Medulla oblongata (tissue), 1 donor: ENCODE results near the gene ST6GALNAC5.
"Not testable (repeated sequence)": the region's sequence is repeated elsewhere in the genome, so short reads cannot be mapped to it uniquely, and the experiment has no call there.

Source experiments
- DNase-seq: peaks from one replicate; pipeline ENCODE4 v3.0.0-alpha.2; 2015; ENCODE audit errors: extremely low spot score

ST6GALNAC5 gene

DNA sequence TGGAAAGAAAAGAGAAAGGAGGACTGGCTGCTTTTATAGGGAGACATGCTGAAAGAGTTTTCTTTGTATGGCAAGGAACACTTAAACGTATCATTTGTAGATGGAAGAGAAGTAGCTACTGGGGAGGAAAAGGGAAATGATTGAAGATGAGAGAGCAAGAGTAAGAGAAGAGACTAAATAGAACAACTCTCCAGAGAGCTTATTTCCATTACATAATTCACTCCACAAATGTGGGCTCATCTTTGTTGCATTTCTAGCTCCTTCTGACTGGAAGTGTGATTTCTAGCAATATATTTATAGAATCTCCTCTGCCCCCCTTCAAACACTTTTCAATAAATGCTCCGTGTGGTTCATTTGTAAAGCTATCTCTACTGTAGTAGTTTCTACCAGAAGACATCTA is 71.0 kb downstream of the ST6GALNAC5 start:
- no peak for DNase-seq

DNA sequence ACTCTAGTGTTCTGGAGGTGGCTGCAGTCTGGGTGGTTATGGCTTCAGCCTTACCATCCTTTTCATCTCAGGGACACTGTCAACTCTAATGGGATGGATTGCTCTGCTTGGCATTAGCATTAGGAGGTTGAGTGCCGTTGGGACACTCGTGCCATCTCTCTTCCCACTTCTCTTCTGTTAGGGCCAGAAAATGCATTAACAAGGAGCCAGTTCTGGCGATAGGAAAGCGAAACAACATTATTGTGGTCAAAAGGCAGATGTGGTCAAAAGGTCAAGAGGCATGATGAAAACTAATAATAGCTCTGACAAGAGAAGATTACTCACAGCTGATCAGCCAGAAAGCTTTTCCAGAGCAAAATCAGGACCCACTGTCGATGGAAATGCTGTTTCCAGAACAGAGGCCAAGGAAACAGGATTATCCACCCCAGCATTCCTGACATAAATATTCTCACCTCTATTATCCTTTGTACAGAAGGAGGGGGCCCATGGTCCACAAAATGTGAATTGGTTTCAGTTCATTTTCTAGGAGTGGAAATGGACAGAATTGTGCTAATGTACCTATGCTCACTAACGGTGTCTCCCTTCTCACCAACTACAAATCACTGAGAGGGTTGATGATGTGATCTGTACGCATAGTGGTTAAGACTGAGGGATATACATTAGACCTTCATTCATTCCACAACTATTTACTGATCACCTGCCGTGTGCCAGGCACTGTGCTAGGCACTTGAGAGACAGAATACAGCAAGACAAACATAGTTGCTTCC is 72.0 kb downstream of the ST6GALNAC5 start:
- no peak for DNase-seq

DNA sequence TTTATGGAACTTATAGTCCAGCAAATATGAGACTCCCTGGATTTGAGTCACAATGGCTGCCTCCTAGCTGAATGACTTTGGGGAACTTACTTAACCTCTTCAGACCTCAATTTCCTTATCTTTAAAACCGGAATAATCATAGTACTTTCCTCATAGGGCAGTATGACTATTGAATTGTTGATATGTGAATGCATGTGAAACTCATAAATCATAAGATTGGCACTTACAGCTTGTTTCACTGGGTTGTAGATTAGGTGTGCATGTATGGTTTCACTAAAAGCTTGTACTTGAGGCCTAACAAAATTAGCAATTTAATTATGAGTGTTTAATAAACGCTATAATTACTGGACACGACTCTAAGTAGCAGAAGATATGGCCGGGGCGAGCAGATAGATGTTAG is 72.5 kb downstream of the ST6GALNAC5 start:
- no peak for DNase-seq

DNA sequence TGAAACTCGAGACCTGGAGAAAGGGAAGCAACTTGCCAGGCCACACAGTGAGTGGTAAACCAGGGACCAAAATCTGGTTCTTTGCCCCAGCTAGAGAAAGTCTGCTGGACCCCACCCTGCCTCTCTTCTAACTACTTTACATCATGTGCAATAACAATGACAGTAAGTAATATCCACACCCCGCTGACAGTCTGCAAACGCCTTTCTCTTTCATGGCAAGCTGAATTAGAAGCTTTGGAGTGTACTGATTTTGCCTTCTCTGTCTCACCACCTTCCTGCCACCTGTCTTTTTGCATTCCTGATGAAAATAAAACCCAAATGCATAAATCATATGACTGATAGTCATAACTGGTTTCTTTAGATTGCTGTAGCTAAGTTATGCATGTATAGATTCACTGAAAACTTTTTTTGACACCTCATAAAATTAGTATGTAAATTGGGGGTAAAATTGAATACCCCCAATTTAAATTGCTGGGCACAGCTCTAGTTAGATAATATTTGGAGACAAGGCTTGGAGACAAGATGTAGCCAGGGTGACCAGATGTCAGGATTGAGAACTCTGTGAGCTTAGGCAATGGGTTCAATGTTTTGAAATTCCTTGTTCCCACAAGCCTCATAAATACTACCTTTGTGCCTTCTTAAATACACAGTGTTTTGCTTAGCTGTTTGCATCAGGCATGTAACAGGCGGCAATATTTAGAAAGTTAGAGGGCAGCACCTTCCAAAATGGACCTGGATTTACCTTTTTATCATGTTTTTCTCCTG is 73.5 kb downstream of the ST6GALNAC5 start:
- DNase-seq, result no peak

DNA sequence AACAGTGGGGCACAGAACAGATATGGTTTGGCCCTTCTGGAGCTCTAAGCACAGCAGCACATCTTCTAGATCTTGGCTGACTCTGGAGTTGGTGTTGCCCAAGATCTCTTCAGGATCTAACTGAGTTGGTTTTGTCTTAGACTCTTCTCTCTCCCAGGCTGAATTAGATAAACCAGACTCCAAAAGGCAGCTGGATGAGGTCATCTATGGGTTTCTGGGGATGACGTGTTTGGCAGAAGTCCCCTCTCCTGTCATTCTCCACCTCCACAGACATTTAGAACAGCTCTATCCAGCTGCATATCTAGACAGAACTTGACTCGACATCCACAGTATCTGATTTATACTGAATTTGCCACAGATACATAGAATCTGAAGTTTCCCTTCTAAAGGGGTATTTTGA is 75.3 kb downstream of the ST6GALNAC5 start:
- no peak for DNase-seq

DNA sequence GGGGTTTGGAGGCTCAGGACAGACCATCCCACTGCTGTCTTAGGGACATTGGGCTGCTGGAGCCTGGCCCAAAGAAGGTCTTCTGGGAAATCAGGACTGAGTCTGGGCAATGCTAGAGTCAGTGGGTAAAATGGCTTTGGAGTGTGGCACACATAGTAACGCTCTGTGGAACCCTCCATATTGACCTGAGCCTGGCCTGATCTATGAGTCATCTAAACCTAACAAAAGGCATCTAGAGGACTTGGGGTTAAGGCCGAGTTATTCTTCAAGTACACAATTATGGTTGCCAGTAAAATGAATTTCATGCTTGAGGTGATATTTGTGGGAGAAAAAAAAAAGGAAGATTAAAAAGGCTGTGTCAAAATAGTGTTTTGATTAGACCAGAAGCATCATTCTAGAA is 77.7 kb downstream of the ST6GALNAC5 start:
- DNase-seq, result no peak

DNA sequence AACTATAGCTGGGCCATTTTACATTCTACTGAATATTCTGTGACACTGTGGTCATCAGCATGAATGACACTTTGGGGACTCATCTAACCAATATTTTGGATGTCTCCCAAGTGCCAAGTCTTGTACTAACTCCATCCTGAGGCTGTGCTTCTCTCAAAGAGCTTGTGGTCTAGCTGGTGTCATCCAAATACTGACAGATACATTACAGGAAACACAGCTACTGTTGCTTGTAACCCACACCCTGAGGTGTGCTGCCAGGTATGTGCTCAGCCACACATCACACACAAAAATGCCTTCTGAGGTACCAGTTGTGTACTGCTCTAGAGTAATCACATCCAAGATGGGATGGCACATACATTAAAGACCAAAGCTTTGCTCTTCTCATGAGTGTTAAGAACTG is 81.6 kb downstream of the ST6GALNAC5 start:
- DNase-seq, result no peak

DNA sequence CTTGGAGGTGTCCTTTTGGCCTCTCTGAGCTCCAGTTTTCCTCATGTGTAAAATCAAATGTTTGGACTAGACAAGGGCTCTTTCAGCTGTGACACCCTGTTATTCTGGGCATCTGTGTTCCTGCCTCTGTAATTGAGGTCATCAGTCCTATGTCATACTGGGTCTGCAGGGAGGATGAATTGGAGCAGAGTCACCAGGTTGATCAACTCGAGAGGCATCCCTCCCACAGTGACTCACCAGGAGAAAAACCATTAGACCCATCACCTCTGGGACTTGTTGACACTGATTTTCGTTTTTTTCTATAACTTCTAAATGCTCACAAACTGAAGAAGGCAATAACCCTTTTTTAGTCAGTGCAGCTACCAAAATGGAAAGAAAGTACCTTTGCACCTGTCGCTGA is 82.2 kb downstream of the ST6GALNAC5 start:
- no peak for DNase-seq

DNA sequence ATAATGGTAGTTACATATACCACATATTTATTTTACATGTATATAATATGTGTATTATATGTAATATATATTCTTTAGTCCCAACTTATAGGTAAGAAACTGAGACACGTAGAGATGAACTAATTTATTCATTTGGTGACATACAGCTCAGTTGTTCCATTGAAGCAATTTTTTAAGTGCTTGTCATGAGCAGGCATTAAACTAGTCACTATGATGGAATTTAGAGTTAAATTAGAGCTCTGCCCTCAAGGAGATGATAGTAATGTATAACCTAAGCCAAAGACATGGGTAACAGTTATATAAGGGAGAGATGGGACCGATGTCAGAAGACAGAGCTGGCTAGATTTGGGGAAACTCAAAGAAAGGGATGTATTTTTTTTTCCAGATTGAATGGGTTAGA is 83.0 kb downstream of the ST6GALNAC5 start:
- no peak for DNase-seq

DNA sequence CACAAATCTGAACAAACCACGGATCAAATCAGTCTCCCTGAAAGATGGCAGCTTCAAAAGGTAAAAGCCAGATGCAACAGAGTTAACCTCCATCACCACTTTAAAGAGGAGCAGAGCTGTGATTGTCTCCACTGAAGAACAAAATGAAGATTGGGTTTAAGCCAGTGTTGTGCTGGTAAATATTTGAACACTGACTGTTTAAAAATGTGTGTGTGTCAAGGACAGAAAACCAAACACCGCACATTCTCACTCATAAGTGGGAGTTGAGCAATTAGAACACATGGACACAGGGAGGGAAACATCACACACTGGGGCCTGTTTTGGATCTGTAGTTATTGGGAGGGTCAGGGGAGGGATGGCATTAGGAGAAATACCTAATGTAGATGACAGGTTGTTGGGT is 83.9 kb downstream of the ST6GALNAC5 start:
- no peak for DNase-seq

DNA sequence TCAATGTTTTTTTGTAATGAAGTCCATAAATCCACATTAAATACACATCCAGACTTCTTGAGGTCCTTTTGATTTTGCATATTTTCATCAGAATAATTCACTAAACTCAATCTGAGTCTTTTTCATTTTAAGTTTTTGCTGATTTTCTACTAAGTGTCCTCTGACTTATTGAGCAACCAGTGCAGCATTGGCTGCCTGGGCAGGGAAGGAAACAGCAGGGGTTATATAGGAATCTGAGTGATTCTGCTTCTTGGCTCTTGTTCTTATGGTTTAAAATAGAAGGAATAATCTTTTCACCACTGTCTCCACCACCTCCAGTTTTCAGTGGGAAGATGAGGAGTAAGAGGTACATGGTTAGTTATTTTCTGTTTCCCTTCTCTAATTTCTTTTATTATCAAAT is 88.4 kb downstream of the ST6GALNAC5 start:
- DNase-seq, result no peak

DNA sequence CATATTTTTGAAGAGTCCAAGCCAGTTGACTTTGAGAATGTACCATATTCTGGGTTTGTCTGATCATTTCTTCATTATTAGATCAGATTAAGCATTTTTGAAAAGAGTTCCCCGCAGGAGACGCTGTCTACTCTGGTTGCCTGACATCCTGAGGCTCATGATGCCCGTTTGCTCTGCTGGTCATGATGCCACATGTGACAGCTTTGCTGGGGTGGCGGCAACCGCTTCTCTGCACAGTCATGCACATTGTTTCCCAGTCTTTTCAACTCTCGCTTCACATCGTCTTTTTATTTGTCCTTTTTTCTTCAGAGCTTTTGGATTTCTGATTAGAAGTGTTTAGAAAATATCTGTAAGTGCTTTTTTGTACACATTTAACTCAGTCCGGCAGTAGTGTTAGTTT is 90.7 kb downstream of the ST6GALNAC5 start:
- no peak for DNase-seq

DNA sequence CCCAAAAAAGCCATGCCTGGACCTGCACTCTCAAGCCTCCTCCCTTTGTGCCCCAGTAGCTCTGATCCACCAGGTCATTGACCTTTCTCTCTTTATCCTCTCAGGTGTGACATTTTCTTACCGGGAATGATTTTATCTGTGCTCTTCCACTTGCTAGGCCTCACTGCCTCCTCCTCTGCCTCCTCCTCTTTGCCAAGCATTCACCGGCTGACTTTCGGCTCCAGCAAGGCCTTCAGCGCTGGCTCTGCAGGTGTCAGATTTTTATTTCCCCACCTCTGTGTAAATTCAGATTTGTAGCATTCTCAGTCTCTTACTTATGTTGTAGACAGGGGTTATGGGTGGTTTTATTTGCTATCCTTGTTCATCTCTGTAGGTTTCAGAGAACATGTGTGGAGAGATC is 91.5 kb downstream of the ST6GALNAC5 start:
- DNase-seq, result no peak

DNA sequence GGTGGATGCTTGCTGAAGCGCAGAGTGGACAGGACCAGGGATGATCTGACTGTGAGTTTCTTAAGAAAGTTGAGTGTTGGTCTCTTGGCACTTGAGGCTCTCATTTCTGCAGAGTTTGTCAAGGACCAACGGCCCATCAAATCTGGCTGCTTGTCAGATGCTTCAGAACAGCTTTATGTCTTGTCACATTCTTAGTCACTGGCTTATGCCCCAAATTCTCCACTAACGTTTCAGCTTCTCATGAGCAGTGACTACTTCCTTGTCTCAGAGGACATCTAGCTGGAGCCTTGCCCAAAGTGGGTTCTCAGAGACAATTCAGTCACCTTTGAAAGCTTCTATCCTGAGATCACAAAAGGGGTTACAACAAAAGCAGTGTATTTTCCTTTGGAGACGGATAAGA is 92.3 kb downstream of the ST6GALNAC5 start:
- DNase-seq, result no peak

DNA sequence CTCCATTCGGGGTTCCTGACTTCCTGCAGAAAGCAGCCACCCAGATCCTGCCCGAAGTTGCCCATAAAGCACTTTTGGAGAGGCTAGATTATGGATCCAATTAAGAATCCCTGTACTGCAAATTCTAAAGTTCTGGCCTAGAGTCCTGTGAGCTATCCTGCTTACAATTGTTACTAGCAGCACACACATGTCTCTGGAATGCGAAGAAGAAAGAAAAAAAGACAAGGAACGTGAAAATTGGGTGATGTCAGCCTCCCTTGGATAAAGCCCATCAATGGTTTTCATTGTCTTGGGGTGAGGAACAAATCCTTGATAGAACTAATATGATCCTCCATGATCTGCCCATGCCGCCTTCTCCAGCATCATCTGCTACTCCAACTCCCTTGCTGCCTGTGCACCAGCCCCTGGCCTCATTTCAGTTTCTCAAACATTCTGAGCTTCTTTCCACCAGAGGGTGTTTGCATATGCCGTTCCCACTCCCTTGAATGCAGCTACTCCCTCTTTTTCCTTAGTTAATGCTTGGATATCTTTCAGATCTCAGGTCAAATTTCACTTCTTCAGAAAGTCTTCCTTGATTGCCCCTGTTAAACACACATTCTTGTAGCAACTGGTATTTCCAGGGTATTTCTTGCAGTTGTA is 94.0 kb downstream of the ST6GALNAC5 start:
- no peak for DNase-seq

DNA sequence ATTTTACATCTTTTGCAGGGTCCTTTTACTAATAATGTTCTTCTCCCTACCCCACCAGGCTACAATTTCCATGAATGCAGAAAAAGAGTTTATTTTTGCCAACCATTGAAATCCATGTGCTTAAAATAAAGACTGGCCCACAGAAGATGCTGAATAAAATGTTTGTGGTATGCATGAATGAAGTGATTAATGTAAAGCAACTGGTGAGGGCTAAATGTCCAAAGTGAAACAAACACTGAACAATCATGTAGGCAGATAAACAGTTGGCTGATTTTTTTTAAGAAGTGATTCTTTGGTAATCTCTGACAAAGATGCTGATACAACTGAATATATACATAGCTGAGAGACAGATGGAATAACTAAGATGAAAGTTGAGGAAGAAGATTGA is 94.5 kb downstream of the ST6GALNAC5 start:
- no peak for DNase-seq

DNA sequence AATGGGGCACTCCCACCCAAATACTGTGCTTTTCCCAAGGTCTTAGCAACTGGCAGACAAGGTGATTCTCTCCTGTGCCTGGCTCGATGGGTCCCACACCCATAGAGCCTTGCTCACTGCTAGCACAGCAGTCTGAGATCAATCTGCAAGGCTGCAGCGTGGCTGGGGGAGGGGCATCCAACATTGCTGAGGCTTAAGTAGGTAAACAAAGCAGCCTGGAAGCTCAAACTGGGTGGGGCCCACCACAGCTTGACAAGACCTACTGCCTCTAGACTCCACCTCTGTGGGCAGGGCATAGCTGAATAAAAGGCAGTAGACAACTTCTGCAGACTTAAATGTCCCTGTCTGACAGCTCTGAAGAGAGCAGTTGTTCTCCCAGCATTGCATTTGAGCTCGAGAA is 114.0 kb downstream of the ST6GALNAC5 start:
- not testable (repeated sequence) for DNase-seq

DNA sequence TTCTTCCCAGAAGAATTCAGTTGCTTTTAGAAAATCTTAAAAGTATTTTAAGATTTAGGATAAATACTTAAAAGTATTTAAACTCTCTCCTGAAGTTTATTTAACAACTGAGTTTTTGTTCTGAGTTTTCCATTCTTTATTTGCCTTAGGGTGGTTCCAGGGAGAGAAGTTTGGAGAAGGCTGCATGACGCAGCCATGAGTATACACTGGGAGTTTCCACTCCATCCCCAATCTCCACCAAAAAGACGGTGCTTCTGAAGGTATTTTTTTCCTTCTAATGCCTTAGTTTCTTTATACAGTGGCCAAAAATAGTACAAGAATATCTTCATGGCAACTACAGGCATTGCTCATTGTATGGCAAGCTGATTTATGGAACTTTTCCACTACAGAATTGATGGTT is 122.7 kb downstream of the ST6GALNAC5 start:
- DNase-seq, result no peak

DNA sequence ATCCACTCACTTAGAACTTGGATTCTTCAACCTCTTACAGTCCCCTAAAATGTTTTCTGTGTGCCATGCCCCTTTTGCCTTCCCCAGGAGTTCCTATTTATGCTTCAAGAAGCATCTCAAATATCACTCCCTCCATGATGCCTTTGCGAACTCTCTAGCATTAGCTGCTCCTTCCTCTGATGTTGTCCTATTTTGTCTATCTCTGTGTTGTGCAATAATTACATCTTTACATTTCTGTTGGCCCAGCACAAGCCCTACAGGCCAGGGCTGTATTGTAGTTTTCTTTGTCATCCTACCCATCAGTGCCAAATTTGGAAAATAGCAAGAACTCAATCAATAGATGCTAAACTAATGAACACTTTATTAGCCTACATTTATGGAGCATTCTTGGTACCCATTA is 125.8 kb downstream of the ST6GALNAC5 start:
- no peak for DNase-seq

DNA sequence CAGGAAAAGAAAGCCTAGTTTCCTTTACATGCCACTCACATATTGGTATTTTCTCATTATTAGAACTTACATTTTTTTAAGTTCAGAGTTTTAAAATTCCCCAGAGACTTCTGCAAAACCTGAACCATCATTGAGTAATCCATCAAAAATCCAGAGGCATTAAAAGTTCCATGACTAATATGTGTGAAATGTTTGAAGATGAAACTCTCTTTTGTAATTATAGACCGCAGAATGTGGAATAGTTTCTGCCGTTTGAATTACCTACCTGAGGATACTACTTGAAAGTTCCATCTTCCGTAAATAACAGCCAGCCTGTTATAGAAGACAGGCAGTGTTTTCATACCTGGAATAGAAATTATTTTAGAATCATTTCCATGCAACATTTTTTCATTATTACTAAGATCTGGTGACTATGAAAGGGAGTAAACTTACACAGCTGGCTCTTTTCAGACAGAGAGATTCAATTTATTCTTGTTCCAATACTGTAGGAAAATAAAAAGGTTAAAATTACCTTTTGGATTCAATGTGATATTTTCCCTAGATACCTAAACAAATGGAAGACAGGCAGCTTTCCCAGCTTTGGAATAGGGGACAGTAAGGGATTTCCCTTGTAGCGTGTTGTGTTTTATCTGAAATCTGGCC is 131.4 kb downstream of the ST6GALNAC5 start:
- no peak for DNase-seq

DNA sequence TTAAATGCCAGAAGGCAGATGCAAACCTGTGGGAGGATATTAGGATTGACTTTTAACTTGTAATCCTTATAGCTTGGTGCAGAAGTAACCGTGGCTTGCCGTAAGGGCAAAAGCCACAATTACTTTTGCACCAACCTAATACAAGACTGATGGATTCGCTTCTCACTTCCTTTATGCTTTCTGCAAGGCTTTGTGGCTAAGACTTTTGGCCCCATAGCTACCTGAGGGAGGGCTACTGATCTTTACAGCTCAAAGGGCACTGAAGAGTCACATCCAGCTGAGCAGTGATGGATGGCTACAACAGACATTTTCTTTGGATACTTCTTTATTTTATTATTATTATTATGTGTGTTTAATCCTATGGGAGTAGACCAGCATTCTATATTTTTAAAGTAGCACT is 140.4 kb downstream of the ST6GALNAC5 start:
- no peak for DNase-seq

DNA sequence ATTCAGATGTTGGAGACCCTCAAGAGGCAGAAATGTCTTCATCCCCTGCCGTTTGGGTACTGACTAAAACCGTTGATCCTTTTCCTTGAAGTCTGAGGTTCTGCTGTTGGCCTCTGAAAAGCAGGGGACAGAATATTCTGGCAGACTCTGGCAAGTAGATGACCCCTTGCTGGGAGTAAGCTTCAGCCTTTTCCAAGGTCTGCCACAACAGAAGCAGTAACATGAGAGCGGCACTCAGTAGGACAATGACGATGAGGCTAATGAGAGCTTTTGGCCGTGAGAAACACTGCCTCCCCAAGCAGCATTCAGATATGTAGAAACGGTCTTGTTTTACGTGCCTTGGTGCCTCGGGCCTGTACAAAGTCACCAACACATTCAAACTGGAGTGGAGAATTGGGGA is 143.7 kb downstream of the ST6GALNAC5 start:
- no peak for DNase-seq
